WTC11 (cell line): ENCODE data around the gene TRNAU1AP. TPM values are rescaled to one million over a fixed set of nuclear protein-coding genes. Genes with fewer than 3 reads are reported as not detected.

ENCODE experiments used
- ATAC-seq: fragments of 200-7000 bp; cut with Tn5 transposase; 2 replicates; pipeline ENCODE4 v1.10.0; 2021; ENCODE audit warnings: mild to moderate bottlenecking, moderate library complexity
- CTCF ChIA-PET: fragments of 300-600 bp; sonication (Branson Sonifier 250); formaldehyde crosslinking; loops from one replicate; lab custom pipeline; 2021; ENCODE audit warnings: antibody characterized with exemption; lab: Charles Lee
- POLR2A ChIA-PET: fragments of 350-600 bp; sonication (Branson Sonifier 250); formaldehyde crosslinking; loops from one replicate; lab custom pipeline; 2021; ENCODE audit warnings: antibody characterized with exemption; lab: Charles Lee
- DNase-seq: peaks from one replicate; pipeline ENCODE4 v3.0.0; 2021; ENCODE audit warnings: low spot score
- H3K27ac Mint-ChIP-seq: 2 replicates; pipeline ENCODE4 v1.8.0; 2021; ENCODE audit warnings: mixed read lengths
- H3K27me3 Mint-ChIP-seq: 2 replicates; pipeline ENCODE4 v1.8.0; 2021; ENCODE audit warnings: low read depth, mild to moderate bottlenecking, moderate library complexity, mixed read lengths
- H3K36me3 Mint-ChIP-seq: 2 replicates; pipeline ENCODE4 v1.8.0; 2021; ENCODE audit warnings: mixed read lengths
- H3K4me1 Mint-ChIP-seq: 2 replicates; pipeline ENCODE4 v1.8.0; 2022; ENCODE audit warnings: mixed read lengths
- H3K4me3 Mint-ChIP-seq: 2 replicates; pipeline ENCODE4 v1.8.0; 2021; ENCODE audit warnings: mild to moderate bottlenecking, moderate library complexity, mixed read lengths
- H3K9me3 Mint-ChIP-seq: 2 replicates; pipeline ENCODE4 v1.8.0; 2021; ENCODE audit warnings: mixed read lengths
- AFF4 ChIP-seq: sonication (generic); formaldehyde crosslinking; IDR thresholded peaks from 2 replicates; pipeline ENCODE4 v1.8.1; 2023; ENCODE audit warnings: mild to moderate bottlenecking, missing genetic modification reagents, borderline replicate concordance
- AR ChIP-seq: fragments of 250-450 bp; sonication (Bioruptor Pico); IDR thresholded peaks from 2 replicates; pipeline ENCODE4 v1.9.0; 2021; ENCODE audit warnings: mild to moderate bottlenecking
- EMX1 ChIP-seq: fragments of 250-450 bp; sonication (Bioruptor Pico); IDR thresholded peaks from 2 replicates; pipeline ENCODE4 v1.8.0; 2021; ENCODE audit warnings: mild to moderate bottlenecking
- ETV6 ChIP-seq: sonication (generic); formaldehyde crosslinking; IDR thresholded peaks from 2 replicates; pipeline ENCODE4 v1.8.1; 2022; ENCODE audit warnings: mild to moderate bottlenecking, missing genetic modification reagents
- HMGA2 ChIP-seq: fragments of 250-450 bp; sonication (Bioruptor Pico); IDR thresholded peaks from 2 replicates; pipeline ENCODE4 v1.4.0; 2021; ENCODE audit warnings: mild to moderate bottlenecking, moderate library complexity
- MXD4 ChIP-seq: fragments of 250-450 bp; sonication (Bioruptor Pico); IDR thresholded peaks from 2 replicates; pipeline ENCODE4 v1.8.0; 2021; ENCODE audit warnings: mild to moderate bottlenecking, moderate library complexity, borderline replicate concordance
- NFATC4 ChIP-seq: fragments of 250-450 bp; sonication (Bioruptor Pico); IDR thresholded peaks from 2 replicates; pipeline ENCODE4 v1.9.0; 2021; ENCODE audit warnings: mild to moderate bottlenecking
- OVOL2 ChIP-seq: fragments of 250-450 bp; sonication (Bioruptor Pico); IDR thresholded peaks from 2 replicates; pipeline ENCODE4 v1.9.0; 2021; ENCODE audit warnings: mild to moderate bottlenecking, borderline replicate concordance
- TEAD4 ChIP-seq: sonication (generic); formaldehyde crosslinking; IDR thresholded peaks from 2 replicates; pipeline ENCODE4 v1.8.0; 2022; ENCODE audit warnings: mild to moderate bottlenecking, missing genetic modification reagents
- TP53 ChIP-seq: sonication (generic); formaldehyde crosslinking; IDR thresholded peaks from 2 replicates; pipeline ENCODE4 v1.8.1; 2023; ENCODE audit warnings: mild to moderate bottlenecking, missing genetic modification reagents
- USF1 ChIP-seq: sonication (generic); formaldehyde crosslinking; IDR thresholded peaks from 2 replicates; pipeline ENCODE4 v1.8.0; 2022; ENCODE audit warnings: mild to moderate bottlenecking, missing genetic modification reagents
- ZBTB43 ChIP-seq: sonication (generic); formaldehyde crosslinking; IDR thresholded peaks from 2 replicates; pipeline ENCODE4 v1.8.1; 2023; ENCODE audit warnings: mild to moderate bottlenecking, missing genetic modification reagents
- ZNF512 ChIP-seq: sonication (generic); formaldehyde crosslinking; IDR thresholded peaks from 2 replicates; pipeline ENCODE4 v1.8.1; 2022; ENCODE audit warnings: missing genetic modification reagents, borderline replicate concordance
- ZNF671 ChIP-seq: fragments of 250-450 bp; sonication (Bioruptor Pico); IDR thresholded peaks from 2 replicates; pipeline ENCODE4 v1.8.0; 2021; ENCODE audit warnings: mild to moderate bottlenecking
- total RNA-seq: library from RNA; stranded (reverse); gene quantifications from 3 replicates; pipeline ENCODE4 v1.2.3, GENCODE V29; 2021

Gene TRNAU1AP
- total RNA-seq, 1 experiment from 2014 or later: 30.4 TPM

- H3K27ac Mint-ChIP-seq: peak overlapping the region; percentile 87
- CTCF ChIA-PET: interaction anchor here (0.8 to 1.5 kb wide), 3 partner anchors 34 to 358 kb away, joined by 3 to 6 read pairs (median 5); partner anchors contain the start of gene TRNAU1AP
- no peak for ATAC-seq
Measured at GRCh38 chr1:28518745-28519341, 34.0 kb upstream of the TRNAU1AP start.

More at GRCh38 chr1:28518745-28519341, 34.0 kb upstream of the TRNAU1AP start:
- DNase-seq: no peak
- H3K27me3 Mint-ChIP-seq: no peaks in the 10 kb centered on the region
- H3K4me3 Mint-ChIP-seq: peak overlapping the region; percentile 80
- H3K9me3 Mint-ChIP-seq: no peaks in the 10 kb centered on the region
- H3K36me3 Mint-ChIP-seq: peaks cover 17% of the 10 kb centered on the region
- peaks cover 51% of the 10 kb centered on the region for H3K4me1 Mint-ChIP-seq
- POLR2A ChIA-PET: interaction anchor here (0.6 to 3.2 kb wide), 7 partner anchors 10 to 80 kb away, joined by 3 to 22 read pairs (median 5); partner anchors contain the start of gene TRNAU1AP
- TF ChIP-seq TP53 (no peak), ZNF512 (no peak), MXD4 (CRISPR knock-in tag) (no peak), NFATC4 (0 out of 2 replicates have a peak, but pooled peaks have one; percentile 22), TEAD4 (0 out of 2 replicates have a peak, but pooled peaks have one; percentile 4), HMGA2 (CRISPR knock-in tag) (no peak), USF1 (CRISPR knock-in tag) (no peak), EMX1 (CRISPR knock-in tag) (0 out of 2 replicates have a peak, but pooled peaks have one; percentile 10), ETV6 (CRISPR knock-in tag) (no peak), AR (CRISPR knock-in tag) (no peak; the same call in 1 of the 2 replicates), OVOL2 (CRISPR knock-in tag) (no peak), ZBTB43 (CRISPR knock-in tag) (0 out of 2 replicates have a peak, but pooled peaks have one; percentile 21), AFF4 (CRISPR knock-in tag) (no peak), ZNF671 (CRISPR knock-in tag) (no peak)
- TF ChIP-seq, all 79 proteins: peak for 4
